Mesendoderm (in vitro differentiated cells): ENCODE data around the gene ZFHX3.

ENCODE experiments used
- DNase-seq: peaks from one replicate; pipeline ENCODE4 v3.0.0; 2013
- H2AK5ac ChIP-seq: 2 replicates; pipeline ENCODE4 v1.6.1; 2013; ENCODE audit warnings: low read length, inconsistent platforms
- H2BK120ac ChIP-seq: 2 replicates; pipeline ENCODE4 v1.6.1; 2013; ENCODE audit warnings: low read depth, mild to moderate bottlenecking, low read length, moderate library complexity, mixed read lengths
- H2BK15ac ChIP-seq: replicated peaks from 2 replicates; pipeline ENCODE4 v1.6.1; 2013; ENCODE audit warnings: low read depth, mild to moderate bottlenecking, moderate library complexity
- H2BK5ac ChIP-seq: 2 replicates; pipeline ENCODE4 v1.6.1; 2013; ENCODE audit warnings: low read length, inconsistent platforms
- H3K18ac ChIP-seq: 2 replicates; pipeline ENCODE4 v1.6.1; 2013; ENCODE audit warnings: mild to moderate bottlenecking, low read length, mixed read lengths
- H3K23ac ChIP-seq: one replicate; pipeline ENCODE4 v1.6.1; 2013; ENCODE audit warnings: low read length
- H3K27ac ChIP-seq: 2 replicates; pipeline ENCODE4 v1.5.1; 2013; ENCODE audit warnings: low read depth, mild to moderate bottlenecking, inconsistent platforms, low read length, moderate library complexity
- H3K27me3 ChIP-seq: 2 replicates; pipeline ENCODE4 v1.6.1; 2013; ENCODE audit warnings: low read length, control low read depth, mild to moderate bottlenecking, inconsistent platforms; ENCODE audit not compliant: insufficient read depth, poor library complexity
- H3K36me3 ChIP-seq: 2 replicates; pipeline ENCODE4 v1.6.1; 2013; ENCODE audit warnings: low read length, inconsistent platforms; ENCODE audit not compliant: control insufficient read depth, insufficient read depth
- H3K4ac ChIP-seq: one replicate; pipeline ENCODE4 v1.6.1; 2013; ENCODE audit warnings: low read depth, mild to moderate bottlenecking, low read length, moderate library complexity
- H3K4me1 ChIP-seq: 2 replicates; pipeline ENCODE4 v1.6.1; 2013; ENCODE audit warnings: low read depth, low read length, inconsistent platforms; ENCODE audit not compliant: control insufficient read depth
- H3K4me2 ChIP-seq: 2 replicates; pipeline ENCODE4 v1.6.1; 2013; ENCODE audit warnings: low read length
- H3K4me3 ChIP-seq: 2 replicates; pipeline ENCODE4 v1.5.1; 2013; ENCODE audit warnings: mild to moderate bottlenecking, low read length
- H3K56ac ChIP-seq: one replicate; pipeline ENCODE4 v1.6.1; 2013; ENCODE audit warnings: low read length
- H3K79me1 ChIP-seq: 2 replicates; pipeline ENCODE4 v1.6.1; 2013; ENCODE audit warnings: low read length, inconsistent platforms
- H3K79me2 ChIP-seq: 2 replicates; pipeline ENCODE4 v1.6.1; 2013; ENCODE audit warnings: mild to moderate bottlenecking, low read length; ENCODE audit not compliant: control insufficient read depth, insufficient read depth
- H3K9ac ChIP-seq: 2 replicates; pipeline ENCODE4 v1.6.1; 2013; ENCODE audit warnings: low read length, inconsistent platforms
- H4K5ac ChIP-seq: one replicate; pipeline ENCODE4 v1.6.1; 2013; ENCODE audit warnings: low read length
- H4K8ac ChIP-seq: one replicate; pipeline ENCODE4 v1.6.1; 2013; ENCODE audit warnings: low read depth, mild to moderate bottlenecking, control low read depth, low read length, moderate library complexity
- WGBS: extraction: QIAGEN DNeasy Blood & Tissue Kit; methylation state at CpG from one replicate; pipeline ENCODE4 v1.1.7; 2013; ENCODE audit warnings: low lambda C conversion rate, missing lambda C conversion rate; ENCODE audit not compliant: insufficient coverage; ENCODE audit errors: extremely low coverage; 5-methylcytosine and 5-hydroxymethylcytosine counted together

Gene ZFHX3

DNA sequence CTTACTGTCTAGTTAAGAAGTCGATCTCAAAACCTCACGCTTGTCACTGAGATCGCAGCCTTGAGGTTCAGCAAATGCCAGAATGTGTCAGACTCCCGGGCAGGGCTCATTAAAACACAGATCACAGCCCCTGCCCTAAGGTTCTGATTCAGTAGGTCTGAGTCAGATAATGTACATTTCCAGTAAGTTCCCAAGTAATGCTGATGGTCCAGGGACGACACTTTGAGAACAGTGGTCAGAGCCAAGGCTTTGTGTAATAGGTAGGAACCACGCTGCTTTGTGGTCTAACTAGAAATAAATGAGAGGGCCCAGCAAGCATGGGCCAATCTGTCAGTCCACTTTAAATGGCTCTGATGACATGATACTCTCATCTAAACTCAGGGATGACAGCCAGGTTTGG is 228.6 kb downstream of the ZFHX3 start:
- Histone ChIP-seq H3K27me3 (no peaks in the 10 kb centered on the region), H4K8ac (no peak overlapping the region), H2AK5ac (no peak overlapping the region), H3K4me1 (no peaks in the 10 kb centered on the region), H4K5ac (no peak overlapping the region), H3K79me2 (no peaks in the 10 kb centered on the region), H2BK15ac (no peak overlapping the region), H2BK120ac (no peak overlapping the region), H3K4ac (no peak overlapping the region), H3K23ac (no peak overlapping the region), H3K56ac (no peak overlapping the region), H3K9ac (no peak overlapping the region), H3K27ac (no peak overlapping the region), H3K79me1 (no peaks in the 10 kb centered on the region), H2BK5ac (no peak overlapping the region), H3K18ac (no peak overlapping the region), H3K4me2 (no peak overlapping the region), H3K4me3 (no peak overlapping the region), H3K36me3 (no peaks in the 10 kb centered on the region)
- no CpG with 5 or more reads among the region's 6 CpGs for WGBS
- DNase-seq: no peak

DNA sequence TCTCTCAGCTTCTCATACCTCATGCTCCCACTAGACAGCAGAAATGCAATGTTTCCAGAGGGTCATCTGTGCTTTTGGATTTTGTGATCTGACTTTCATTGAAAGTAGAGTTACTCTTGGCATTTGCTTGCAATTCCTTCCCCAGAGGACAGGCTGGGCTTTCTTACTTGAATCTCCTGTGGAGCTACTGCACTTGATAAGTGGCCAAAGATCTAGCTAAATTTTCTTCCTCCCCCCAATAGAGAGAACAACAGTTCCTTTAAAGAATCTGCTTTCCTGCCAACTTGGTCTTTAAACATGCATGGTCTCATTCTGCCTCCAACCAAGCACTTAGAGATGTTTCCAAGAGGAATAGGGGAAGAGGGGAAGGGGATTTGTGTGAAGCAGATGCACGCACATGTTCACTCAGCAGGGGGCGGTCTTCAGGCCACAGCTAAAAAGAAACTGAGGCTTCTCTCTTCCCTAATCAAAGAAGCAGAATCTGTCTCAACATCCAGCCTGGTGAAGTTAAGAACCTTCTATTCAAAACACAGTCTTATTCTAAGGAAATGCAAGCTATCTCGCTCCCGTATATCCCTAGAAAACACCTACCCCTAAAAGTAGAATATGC is 229.6 kb downstream of the ZFHX3 start:
- Histone ChIP-seq H2BK120ac (no peak overlapping the region), H3K56ac (no peak overlapping the region), H3K9ac (no peak overlapping the region), H3K18ac (no peak overlapping the region), H3K4me3 (no peak overlapping the region), H3K36me3 (no peaks in the 10 kb centered on the region), H3K4me2 (no peak overlapping the region), H2BK15ac (no peak overlapping the region), H3K23ac (no peak overlapping the region), H3K79me2 (no peaks in the 10 kb centered on the region), H3K27me3 (no peaks in the 10 kb centered on the region), H2BK5ac (no peak overlapping the region), H2AK5ac (no peak overlapping the region), H4K8ac (no peak overlapping the region), H3K27ac (no peak overlapping the region), H3K4me1 (no peaks in the 10 kb centered on the region), H3K79me1 (no peaks in the 10 kb centered on the region), H3K4ac (no peak overlapping the region), H4K5ac (no peak overlapping the region)
- DNase-seq: peak; percentile 39
- no CpG with 5 or more reads among the region's 4 CpGs for WGBS

DNA sequence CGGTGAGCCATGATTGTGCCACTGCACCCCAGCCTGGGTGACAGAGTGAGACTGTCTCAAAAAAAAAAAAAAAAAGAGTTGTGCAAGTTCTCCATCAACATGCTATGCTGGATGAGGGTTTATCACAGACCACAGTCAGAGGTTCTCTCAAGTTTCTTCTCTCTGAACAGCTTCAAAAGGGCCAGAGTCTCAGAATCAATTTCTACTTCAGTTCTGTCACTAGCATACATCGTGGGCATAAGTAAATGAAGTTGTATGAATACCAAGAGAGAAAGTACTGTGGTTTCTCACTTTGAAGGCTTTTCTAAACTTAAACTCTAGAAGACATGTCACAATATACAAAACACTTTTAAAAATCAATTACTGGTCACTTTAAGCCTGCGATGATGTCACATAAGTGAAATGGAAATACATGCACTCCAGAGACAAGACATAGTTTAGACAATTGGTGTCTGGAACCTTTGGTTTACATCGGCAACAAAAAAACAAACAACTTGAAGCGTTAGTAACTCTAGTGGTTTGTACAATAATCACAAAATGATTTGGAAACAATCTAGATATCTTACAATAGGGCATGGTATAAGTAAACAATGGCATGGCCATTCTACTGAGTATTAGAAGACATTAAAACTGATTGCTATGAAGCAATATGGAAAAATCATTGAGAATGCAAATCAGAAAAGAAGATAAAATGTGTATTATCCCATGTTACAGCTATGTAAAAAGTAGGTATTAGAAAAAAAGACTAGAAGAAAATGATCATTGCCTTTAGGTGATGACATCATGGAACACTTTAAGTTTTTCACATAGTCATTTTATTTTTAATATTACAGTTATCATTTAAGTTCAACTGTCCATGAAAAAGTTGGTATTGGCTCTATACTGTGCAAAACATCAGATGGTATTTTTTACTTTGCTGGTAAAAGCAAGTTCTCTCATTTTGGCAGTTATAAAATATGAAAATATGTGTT is 232.3 kb downstream of the ZFHX3 start:
- no peak overlapping the region for H2BK15ac ChIP-seq
- no peak overlapping the region for H3K18ac ChIP-seq
- H3K27ac ChIP-seq: no peak overlapping the region
- H4K8ac ChIP-seq: no peak overlapping the region
- no peaks in the 10 kb centered on the region for H3K36me3 ChIP-seq
- no peak for DNase-seq
- H3K27me3 ChIP-seq: no peaks in the 10 kb centered on the region
- H2AK5ac ChIP-seq: no peak overlapping the region
- H3K4me2 ChIP-seq: no peak overlapping the region
- H3K56ac ChIP-seq: no peak overlapping the region
- no peaks in the 10 kb centered on the region for H3K4me1 ChIP-seq
- no peaks in the 10 kb centered on the region for H3K79me1 ChIP-seq
- WGBS: no CpG with 5 or more reads among the region's 5 CpGs
- no peaks in the 10 kb centered on the region for H3K79me2 ChIP-seq
- H3K9ac ChIP-seq: no peak overlapping the region
- H2BK5ac ChIP-seq: no peak overlapping the region
- no peak overlapping the region for H2BK120ac ChIP-seq
- H3K23ac ChIP-seq: no peak overlapping the region
- no peak overlapping the region for H3K4me3 ChIP-seq
- H3K4ac ChIP-seq: no peak overlapping the region
- H4K5ac ChIP-seq: no peak overlapping the region

DNA sequence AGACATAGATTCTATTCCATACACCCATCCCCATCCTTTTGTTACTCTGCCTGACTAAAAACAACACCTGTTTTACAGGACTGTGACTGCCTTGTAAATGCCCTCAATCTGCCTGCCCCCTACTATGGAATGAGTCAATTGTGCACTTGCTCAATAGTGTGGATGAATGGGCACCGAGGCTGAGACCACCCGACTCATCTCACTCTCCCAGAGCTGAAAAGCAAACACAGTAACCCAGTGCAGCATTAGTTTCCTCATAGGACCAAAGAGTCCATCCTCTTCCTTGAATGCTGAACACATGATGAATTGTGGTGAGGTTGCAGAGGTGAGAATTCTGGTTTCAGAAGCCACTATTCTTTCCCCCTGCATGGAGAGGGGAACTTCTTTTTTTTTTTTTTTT is 233.7 kb downstream of the ZFHX3 start:
- H3K79me2 ChIP-seq: no peaks in the 10 kb centered on the region
- no peak overlapping the region for H4K5ac ChIP-seq
- no peak overlapping the region for H2BK5ac ChIP-seq
- no peaks in the 10 kb centered on the region for H3K36me3 ChIP-seq
- H3K27ac ChIP-seq: no peak overlapping the region
- no peak overlapping the region for H3K4ac ChIP-seq
- no peak overlapping the region for H3K23ac ChIP-seq
- H2BK15ac ChIP-seq: no peak overlapping the region
- no peak overlapping the region for H3K4me2 ChIP-seq
- H3K56ac ChIP-seq: no peak overlapping the region
- no peak overlapping the region for H2AK5ac ChIP-seq
- no peak for DNase-seq
- no peak overlapping the region for H4K8ac ChIP-seq
- H2BK120ac ChIP-seq: no peak overlapping the region
- H3K27me3 ChIP-seq: no peaks in the 10 kb centered on the region
- H3K18ac ChIP-seq: no peak overlapping the region
- no peaks in the 10 kb centered on the region for H3K79me1 ChIP-seq
- WGBS: no CpG with 5 or more reads among the region's 2 CpGs
- H3K4me3 ChIP-seq: no peak overlapping the region
- no peaks in the 10 kb centered on the region for H3K4me1 ChIP-seq
- no peak overlapping the region for H3K9ac ChIP-seq

DNA sequence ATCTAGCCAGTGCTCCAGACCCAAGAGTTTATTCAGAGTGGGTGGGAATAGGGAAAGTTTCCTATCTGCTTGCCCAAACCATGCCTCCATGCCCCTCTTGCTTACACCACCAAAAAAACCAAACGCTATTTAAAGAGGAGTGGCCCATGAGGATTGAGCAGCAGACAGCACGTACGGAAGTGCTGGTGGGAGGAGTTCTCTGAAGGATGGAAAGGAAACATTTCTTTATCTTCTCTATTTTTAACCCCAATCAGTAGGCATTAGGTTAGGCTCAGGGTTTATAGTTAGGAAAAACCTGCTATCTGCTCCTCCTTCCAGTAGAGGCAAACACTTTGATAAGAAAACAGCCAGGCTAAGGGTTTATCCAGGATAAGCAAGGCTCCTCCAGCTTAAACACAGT is 235.3 kb downstream of the ZFHX3 start:
- Histone ChIP-seq H3K27me3 (no peaks in the 10 kb centered on the region), H4K8ac (no peak overlapping the region), H3K27ac (no peak overlapping the region), H3K4me2 (no peak overlapping the region), H3K4me1 (no peaks in the 10 kb centered on the region), H2BK15ac (no peak overlapping the region), H3K4ac (no peak overlapping the region), H3K23ac (no peak overlapping the region), H3K9ac (no peak overlapping the region), H3K56ac (no peak overlapping the region), H2AK5ac (no peak overlapping the region), H3K79me2 (no peaks in the 10 kb centered on the region), H2BK5ac (no peak overlapping the region), H3K4me3 (no peak overlapping the region), H4K5ac (no peak overlapping the region), H3K18ac (no peak overlapping the region), H3K79me1 (no peaks in the 10 kb centered on the region), H3K36me3 (no peaks in the 10 kb centered on the region), H2BK120ac (no peak overlapping the region)
- WGBS: no CpG with 5 or more reads among the region's 3 CpGs
- peak; percentile 35 for DNase-seq
